Stimulated activated CD4-positive, alpha-beta T cell treated with anti-CD3 and anti-CD28 coated beads, Interleukin-4, amount 100 ng/mL, for 4 hours (primary cell): ENCODE results near the gene DSCAML1.

ENCODE experiments used
- DNase-seq, 2 experiments: peaks; one replicate each; pipeline ENCODE4 v3.0.0-alpha.2; 2020

Gene DSCAML1

GRCh38 chr11:117572129-117572528 is 224.9 kb downstream of the DSCAML1 start:
- DNase-seq, result no peak

GRCh38 chr11:117570701-117571100 is 226.3 kb downstream of the DSCAML1 start:
- no peak for DNase-seq

- no peak for DNase-seq
These were observed 227.1 kb downstream of the DSCAML1 start for GRCh38 chr11:117569911-117570310.

- no peak for DNase-seq
These were observed 231.3 kb downstream of the DSCAML1 start for GRCh38 chr11:117565709-117566108.

- DNase-seq, result no peak
These were observed 232.7 kb downstream of the DSCAML1 start for GRCh38 chr11:117564321-117564720.

GRCh38 chr11:117563556-117563955 is 233.5 kb downstream of the DSCAML1 start:
- no peak for DNase-seq

GRCh38 chr11:117562136-117562535 is 234.9 kb downstream of the DSCAML1 start:
- no peak for DNase-seq

GRCh38 chr11:117560780-117561530 is 236.1 kb downstream of the DSCAML1 start:
- no peak for DNase-seq

GRCh38 chr11:117559698-117560097 is 237.3 kb downstream of the DSCAML1 start:
- no peak for DNase-seq

- DNase-seq, result no peak
These were observed 239.7 kb downstream of the DSCAML1 start for GRCh38 chr11:117557361-117557760.

GRCh38 chr11:117554601-117555333 is 242.2 kb downstream of the DSCAML1 start:
- DNase-seq, result no peak

GRCh38 chr11:117552626-117553025 is 244.4 kb downstream of the DSCAML1 start:
- DNase-seq, result no peak

- no peak for DNase-seq
These were observed 245.2 kb downstream of the DSCAML1 start for GRCh38 chr11:117551761-117552343.

GRCh38 chr11:117550466-117550865 is 246.6 kb downstream of the DSCAML1 start:
- no peak for DNase-seq

- no peak for DNase-seq
These were observed 247.6 kb downstream of the DSCAML1 start for GRCh38 chr11:117549417-117549816.

- DNase-seq, result no peak
These were observed 248.1 kb downstream of the DSCAML1 start for GRCh38 chr11:117548876-117549275.

- no peak for DNase-seq
These were observed 249.1 kb downstream of the DSCAML1 start for GRCh38 chr11:117547946-117548345.

GRCh38 chr11:117547195-117547850 is 249.7 kb downstream of the DSCAML1 start:
- no peak for DNase-seq

- no peak for DNase-seq
These were observed 250.4 kb downstream of the DSCAML1 start for GRCh38 chr11:117546431-117547194.

- DNase-seq, result no peak
These were observed 251.3 kb downstream of the DSCAML1 start for GRCh38 chr11:117545706-117546105.

GRCh38 chr11:117544130-117544800 is 252.8 kb downstream of the DSCAML1 start:
- DNase-seq, result no peak

- no peak for DNase-seq
These were observed 255.8 kb downstream of the DSCAML1 start for GRCh38 chr11:117541211-117541610.
